Duodenal mucosa (tissue), 2 donors: ENCODE results near the gene ENDOD1.

ENCODE experiments used
- H3K27ac ChIP-seq: one replicate; pipeline ENCODE4 v1.7.0; 2013; ENCODE audit warnings: low read depth, low read length
- H3K27me3 ChIP-seq, 2 donors: one replicate each; pipeline ENCODE4 v1.7.0; 2013; ENCODE audit warnings: low read length in 2 of 2, control low read depth in 1 of 2; ENCODE audit not compliant: insufficient read depth in 2 of 2, control insufficient read depth in 1 of 2
- H3K36me3 ChIP-seq, 2 donors: one replicate each; pipeline ENCODE4 v1.7.0; 2013; ENCODE audit warnings: low read length in 2 of 2, control low read depth in 1 of 2; ENCODE audit not compliant: insufficient read depth in 2 of 2, control insufficient read depth in 1 of 2
- H3K4me1 ChIP-seq, 2 donors: one replicate each; pipeline ENCODE4 v1.7.0; 2013; ENCODE audit warnings: low read length in 2 of 2, control low read depth in 1 of 2; ENCODE audit not compliant: insufficient read depth in 2 of 2, control insufficient read depth in 1 of 2
- H3K4me3 ChIP-seq, 2 donors: one replicate each; pipeline ENCODE4 v1.7.0; 2013; ENCODE audit warnings: low read length in 2 of 2, low read depth in 1 of 2
- H3K9ac ChIP-seq, 2 donors: one replicate each; pipeline ENCODE4 v1.7.0; 2013; ENCODE audit warnings: low read length in 2 of 2, low read depth in 1 of 2
- H3K9me3 ChIP-seq, 2 donors: one replicate each; pipeline ENCODE4 v1.7.0; 2013; ENCODE audit warnings: low read length in 2 of 2, control low read depth in 1 of 2; ENCODE audit not compliant: control insufficient read depth in 1 of 2

The ENDOD1 gene

DNA sequence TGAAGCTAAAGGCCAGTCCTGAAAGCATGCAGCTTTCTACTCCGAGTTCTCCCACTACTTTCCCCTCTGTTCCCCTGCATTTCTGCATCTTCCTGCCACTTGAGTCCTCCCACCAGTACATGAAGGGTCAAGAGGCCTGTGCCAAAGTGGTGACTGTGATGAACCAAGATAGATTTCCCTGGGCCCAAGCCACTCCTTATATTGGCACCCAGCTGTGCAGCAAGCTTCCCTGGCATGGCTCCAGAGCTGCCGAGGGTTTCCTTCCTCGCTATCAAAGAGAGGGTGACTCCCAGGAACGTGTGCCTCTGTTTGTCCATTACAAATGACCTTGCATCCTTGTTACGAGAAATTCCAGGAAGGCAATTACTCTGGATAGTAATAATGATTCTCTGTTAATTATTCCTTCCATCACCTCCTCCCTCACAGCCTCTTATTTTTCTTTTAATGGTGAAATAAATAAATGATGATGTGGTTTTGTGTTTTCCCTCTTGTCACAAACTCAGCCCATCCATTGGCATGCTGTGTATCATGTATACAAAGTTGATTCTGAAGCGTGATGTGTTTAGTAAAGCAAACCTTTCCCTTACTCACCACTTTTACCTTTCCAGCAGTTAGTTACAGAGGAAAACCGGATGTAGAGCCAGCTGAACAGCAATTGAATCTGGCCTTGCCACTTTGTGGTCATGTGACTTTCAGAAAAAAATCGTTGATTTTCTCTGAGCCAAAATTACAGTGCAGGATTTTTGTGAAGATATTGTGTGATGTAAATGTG, 14.7 kb upstream of the ENDOD1 start:
- H3K9me3 ChIP-seq, result no peaks in the 10 kb centered on the region
- H3K36me3 ChIP-seq, result no peaks in the 10 kb centered on the region
- H3K4me3 ChIP-seq, result no peak overlapping the region
- H3K27me3 ChIP-seq, result no peaks in the 10 kb centered on the region
- H3K9ac ChIP-seq, result no peak overlapping the region
- H3K27ac ChIP-seq, result no peak overlapping the region
- H3K4me1 ChIP-seq, result peaks cover 12 to 23% of the 10 kb centered on the region in 2 donors

DNA sequence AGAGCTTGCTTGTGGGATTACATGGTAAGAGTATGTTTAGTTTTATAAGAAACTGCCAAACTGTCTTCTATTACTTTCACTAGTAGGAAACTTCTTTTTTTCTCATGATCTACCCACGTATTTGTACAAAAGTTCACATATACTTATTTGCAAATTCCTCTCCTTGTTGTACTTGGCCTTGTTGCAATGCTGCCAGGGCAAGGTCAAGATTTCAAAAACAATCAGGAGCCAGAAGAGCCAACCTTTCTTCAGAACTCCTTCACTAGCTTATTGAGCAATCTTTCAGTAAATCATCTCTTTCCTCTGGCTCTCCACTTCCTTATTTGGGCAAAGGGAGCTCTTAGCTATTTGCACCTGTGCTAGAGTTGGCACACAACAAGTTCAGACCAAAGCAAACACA, 13.2 kb upstream of the ENDOD1 start:
- peaks cover 12 to 17% of the 10 kb centered on the region in 2 donors for H3K4me1 ChIP-seq
- H3K9ac ChIP-seq, result no peak overlapping the region
- H3K9me3 ChIP-seq, result no peaks in the 10 kb centered on the region
- no peak overlapping the region for H3K27ac ChIP-seq
- H3K36me3 ChIP-seq, result no peaks in the 10 kb centered on the region
- no peak overlapping the region for H3K4me3 ChIP-seq
- no peaks in the 10 kb centered on the region for H3K27me3 ChIP-seq

DNA sequence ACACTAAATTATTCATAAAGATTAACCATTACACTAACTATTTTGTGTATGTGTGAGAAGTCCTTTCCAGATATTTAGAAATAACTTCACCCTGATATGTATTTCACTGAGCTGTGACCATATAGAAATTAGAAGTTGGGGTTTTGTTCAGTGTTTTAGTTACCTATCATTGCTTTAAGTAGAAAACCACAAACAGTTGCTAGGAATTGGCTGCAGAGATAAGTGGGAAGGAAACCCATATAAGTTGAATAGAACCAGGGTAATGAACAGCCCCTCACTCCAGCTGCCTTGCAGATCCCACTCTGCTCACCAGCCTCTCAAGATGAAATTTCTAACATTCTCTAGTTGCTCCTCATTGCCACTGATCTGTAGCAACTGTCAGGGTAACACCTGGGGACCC, 12.7 kb upstream of the ENDOD1 start:
- no peaks in the 10 kb centered on the region for H3K9me3 ChIP-seq
- no peak overlapping the region for H3K9ac ChIP-seq
- H3K27ac ChIP-seq, result no peak overlapping the region
- H3K27me3 ChIP-seq, result no peaks in the 10 kb centered on the region
- H3K4me1 ChIP-seq, result peaks cover 12 to 17% of the 10 kb centered on the region in 2 donors
- no peaks in the 10 kb centered on the region for H3K36me3 ChIP-seq
- no peak overlapping the region for H3K4me3 ChIP-seq

DNA sequence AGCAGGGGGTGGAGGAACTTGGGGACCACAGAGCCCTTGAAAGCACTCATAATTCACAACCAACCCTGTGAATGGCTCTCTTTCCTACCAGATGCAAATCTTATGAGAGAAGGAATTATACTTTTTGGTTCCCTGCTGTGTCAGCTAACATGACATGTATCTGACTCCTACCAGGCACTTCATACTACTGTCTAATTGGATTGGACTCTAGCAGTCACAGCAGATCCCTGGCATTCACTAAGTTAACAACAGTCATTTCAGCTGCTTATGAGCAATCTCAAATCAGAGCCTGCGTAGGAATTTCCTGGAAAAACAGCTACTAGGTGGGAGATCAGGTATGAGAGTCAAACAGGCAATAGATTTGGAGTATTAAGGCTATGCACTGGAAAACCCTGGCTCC, 11.1 kb upstream of the ENDOD1 start:
- Histone ChIP-seq H3K27ac (no peak overlapping the region), H3K9me3 (no peaks in the 10 kb centered on the region), H3K4me1 (peaks cover 12 to 17% of the 10 kb centered on the region in 2 donors), H3K4me3 (no peak overlapping the region), H3K36me3 (no peaks in the 10 kb centered on the region), H3K9ac (no peak overlapping the region), H3K27me3 (no peaks in the 10 kb centered on the region)

DNA sequence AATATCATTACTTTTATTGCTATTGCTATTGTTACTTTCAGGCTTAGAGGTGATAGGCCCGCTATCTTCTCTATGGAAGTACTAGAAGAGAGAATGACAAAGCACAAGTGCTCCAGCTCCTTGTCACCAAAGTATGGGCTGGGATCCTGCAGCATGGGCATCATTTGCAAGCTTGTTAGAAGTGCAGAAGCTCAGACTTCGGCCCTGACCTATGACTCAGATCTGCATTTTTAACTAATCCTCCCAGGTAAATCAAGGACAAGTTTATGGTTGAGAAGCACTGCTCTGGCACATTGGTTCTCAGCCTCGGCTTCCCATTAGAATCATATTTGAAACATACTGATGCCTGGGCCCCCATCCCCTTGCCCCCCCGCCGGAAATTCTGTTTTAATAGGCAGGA, 8.6 kb upstream of the ENDOD1 start:
- H3K27ac ChIP-seq, result no peak overlapping the region
- H3K27me3 ChIP-seq, result no peaks in the 10 kb centered on the region
- H3K4me3 ChIP-seq, result no peak overlapping the region
- no peaks in the 10 kb centered on the region for H3K36me3 ChIP-seq
- peaks cover 0 to 3% of the 10 kb centered on the region in 2 donors for H3K4me1 ChIP-seq
- H3K9me3 ChIP-seq, result no peaks in the 10 kb centered on the region
- no peak overlapping the region for H3K9ac ChIP-seq

DNA sequence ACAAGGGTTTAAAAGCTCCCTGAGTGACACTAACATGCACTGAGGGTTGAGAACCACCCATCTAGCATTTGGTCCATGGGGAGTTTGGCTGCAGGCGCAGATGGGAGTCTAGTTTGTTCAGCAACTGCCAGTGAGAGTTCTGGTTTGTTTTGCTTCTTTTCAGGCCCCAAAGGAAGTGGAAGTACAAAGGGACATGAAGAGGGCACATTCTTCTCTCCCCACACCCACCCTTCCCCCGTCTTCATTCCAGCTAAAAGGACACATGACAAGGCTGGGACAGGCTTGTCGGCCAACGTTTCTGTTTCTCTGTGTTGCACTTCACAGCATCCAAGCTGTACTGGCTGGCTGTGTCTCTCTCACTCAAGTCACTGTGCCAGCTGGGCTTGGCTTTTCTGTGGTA, 8.2 kb upstream of the ENDOD1 start:
- Histone ChIP-seq H3K9ac (no peak overlapping the region), H3K27ac (no peak overlapping the region), H3K4me1 (peaks cover 0 to 3% of the 10 kb centered on the region in 2 donors), H3K9me3 (no peaks in the 10 kb centered on the region), H3K4me3 (no peak overlapping the region), H3K27me3 (no peaks in the 10 kb centered on the region), H3K36me3 (no peaks in the 10 kb centered on the region)

DNA sequence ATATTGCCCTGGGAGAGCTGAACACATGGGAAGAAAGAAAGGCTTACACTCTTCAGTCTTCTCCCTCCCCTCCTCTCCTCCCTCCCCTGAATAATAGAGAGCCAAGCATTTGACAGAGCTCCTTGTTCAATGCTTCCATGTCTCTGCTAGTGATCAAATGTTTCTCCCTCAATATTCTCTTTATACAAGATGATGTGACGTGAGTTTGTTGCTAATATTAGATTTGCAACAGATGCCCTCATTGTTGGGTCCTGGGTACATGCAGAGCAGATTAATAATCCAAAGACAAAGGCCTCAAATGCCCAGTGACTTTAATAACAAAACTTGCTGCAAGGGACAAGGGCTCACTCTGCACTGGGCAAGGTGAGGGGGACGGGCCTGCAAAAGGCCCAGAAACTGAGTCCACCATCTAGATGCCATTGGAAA, 7.1 kb upstream of the ENDOD1 start:
- no peak overlapping the region for H3K4me3 ChIP-seq
- H3K4me1 ChIP-seq, result no peaks in the 10 kb centered on the region
- H3K9ac ChIP-seq, result no peak overlapping the region
- H3K27ac ChIP-seq, result no peak overlapping the region
- no peaks in the 10 kb centered on the region for H3K36me3 ChIP-seq
- no peaks in the 10 kb centered on the region for H3K9me3 ChIP-seq
- H3K27me3 ChIP-seq, result no peaks in the 10 kb centered on the region

DNA sequence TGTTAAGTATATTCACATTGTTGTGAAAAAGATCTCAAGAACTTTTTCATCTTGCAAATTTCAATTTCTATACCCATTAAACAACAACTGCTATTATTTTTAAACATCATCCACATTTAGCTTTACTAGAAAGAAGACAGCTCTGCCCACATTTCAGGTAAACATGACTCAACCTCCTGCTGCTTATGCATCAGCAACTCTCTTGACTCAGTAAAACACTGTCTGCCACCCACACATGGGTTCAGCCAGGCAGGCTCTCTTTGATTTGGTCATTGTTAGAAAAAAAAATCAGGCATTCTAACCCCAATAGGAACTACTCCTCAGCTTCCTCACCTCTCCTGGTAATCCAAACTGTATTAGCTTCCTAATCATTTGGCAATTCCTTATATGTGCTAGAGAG, 5.1 kb upstream of the ENDOD1 start:
- no peak overlapping the region for H3K27ac ChIP-seq
- H3K4me3 ChIP-seq, result no peak overlapping the region
- no peak overlapping the region for H3K9ac ChIP-seq
- no peaks in the 10 kb centered on the region for H3K36me3 ChIP-seq
- H3K9me3 ChIP-seq, result no peaks in the 10 kb centered on the region
- peaks cover 0 to 4% of the 10 kb centered on the region in 2 donors for H3K4me1 ChIP-seq
- H3K27me3 ChIP-seq, result no peaks in the 10 kb centered on the region

DNA sequence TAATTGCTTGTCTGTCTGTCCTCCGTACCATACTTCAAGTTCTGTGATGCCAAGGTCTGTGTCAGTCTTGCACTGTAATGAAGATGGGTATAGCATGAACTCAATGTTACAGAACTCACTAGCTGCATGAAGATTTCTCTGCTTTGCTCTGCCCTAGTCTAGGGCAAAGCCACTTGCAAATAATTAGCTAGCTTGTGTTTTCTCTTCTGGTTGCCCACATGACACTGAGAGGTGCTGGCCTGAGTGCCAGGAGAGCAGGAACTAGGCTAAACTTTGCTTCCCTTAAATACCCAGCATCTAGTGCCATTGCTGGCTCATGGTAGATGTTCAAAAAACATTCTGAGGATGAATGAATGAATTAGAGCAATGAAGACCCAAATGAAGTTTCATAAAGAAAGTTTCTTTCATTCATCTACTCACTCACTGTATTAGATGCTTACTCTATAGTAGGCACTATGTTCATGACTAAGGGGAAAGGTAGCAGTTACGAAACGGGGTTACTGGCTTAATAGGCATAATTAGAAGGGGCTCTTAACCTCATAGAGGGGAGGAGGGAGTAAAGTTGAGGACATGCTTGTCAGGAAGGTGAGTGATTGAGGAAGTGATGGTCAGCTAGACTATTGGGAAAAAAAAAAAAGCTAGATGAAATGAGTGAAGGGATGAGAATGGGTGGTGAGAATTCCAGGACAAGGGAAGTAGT, 4.4 kb upstream of the ENDOD1 start:
- H3K27me3 ChIP-seq, result no peaks in the 10 kb centered on the region
- H3K9ac ChIP-seq, result no peak overlapping the region
- H3K27ac ChIP-seq, result no peak overlapping the region
- no peaks in the 10 kb centered on the region for H3K36me3 ChIP-seq
- H3K4me3 ChIP-seq, result no peak overlapping the region
- no peaks in the 10 kb centered on the region for H3K9me3 ChIP-seq
- H3K4me1 ChIP-seq, result peaks cover 0 to 4% of the 10 kb centered on the region in 2 donors

DNA sequence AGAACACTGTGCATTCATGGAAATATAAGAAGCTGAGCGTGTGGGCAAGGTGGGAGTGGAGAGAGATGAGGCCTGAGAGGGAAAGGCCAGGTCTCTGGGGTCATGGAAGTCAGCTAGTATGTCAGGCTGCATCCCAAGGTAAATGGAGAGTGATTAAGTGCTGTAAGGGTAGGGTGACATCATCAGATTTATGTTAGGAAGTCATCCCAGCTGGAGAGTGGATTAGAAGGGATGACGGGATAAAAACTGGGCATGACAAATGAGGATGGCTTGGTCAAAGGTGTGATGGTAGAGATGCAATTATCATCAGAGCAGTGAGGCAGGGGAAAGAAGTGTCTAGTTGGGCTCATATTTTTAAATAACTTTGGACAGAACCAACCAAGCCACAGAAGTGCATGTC, 3.5 kb upstream of the ENDOD1 start:
- Histone ChIP-seq H3K27ac (no peak overlapping the region), H3K4me3 (no peak overlapping the region), H3K27me3 (no peaks in the 10 kb centered on the region)

More for the DNA sequence above, 3.5 kb upstream of the ENDOD1 start:
- Histone ChIP-seq H3K36me3 (no peaks in the 10 kb centered on the region), H3K4me1 (peaks cover 9 to 13% of the 10 kb centered on the region in 2 donors), H3K9me3 (no peaks in the 10 kb centered on the region), H3K9ac (no peak overlapping the region)
